Measurements from ENCODE around the gene COL9A2.

- TF ChIP-seq, protein P1, sequence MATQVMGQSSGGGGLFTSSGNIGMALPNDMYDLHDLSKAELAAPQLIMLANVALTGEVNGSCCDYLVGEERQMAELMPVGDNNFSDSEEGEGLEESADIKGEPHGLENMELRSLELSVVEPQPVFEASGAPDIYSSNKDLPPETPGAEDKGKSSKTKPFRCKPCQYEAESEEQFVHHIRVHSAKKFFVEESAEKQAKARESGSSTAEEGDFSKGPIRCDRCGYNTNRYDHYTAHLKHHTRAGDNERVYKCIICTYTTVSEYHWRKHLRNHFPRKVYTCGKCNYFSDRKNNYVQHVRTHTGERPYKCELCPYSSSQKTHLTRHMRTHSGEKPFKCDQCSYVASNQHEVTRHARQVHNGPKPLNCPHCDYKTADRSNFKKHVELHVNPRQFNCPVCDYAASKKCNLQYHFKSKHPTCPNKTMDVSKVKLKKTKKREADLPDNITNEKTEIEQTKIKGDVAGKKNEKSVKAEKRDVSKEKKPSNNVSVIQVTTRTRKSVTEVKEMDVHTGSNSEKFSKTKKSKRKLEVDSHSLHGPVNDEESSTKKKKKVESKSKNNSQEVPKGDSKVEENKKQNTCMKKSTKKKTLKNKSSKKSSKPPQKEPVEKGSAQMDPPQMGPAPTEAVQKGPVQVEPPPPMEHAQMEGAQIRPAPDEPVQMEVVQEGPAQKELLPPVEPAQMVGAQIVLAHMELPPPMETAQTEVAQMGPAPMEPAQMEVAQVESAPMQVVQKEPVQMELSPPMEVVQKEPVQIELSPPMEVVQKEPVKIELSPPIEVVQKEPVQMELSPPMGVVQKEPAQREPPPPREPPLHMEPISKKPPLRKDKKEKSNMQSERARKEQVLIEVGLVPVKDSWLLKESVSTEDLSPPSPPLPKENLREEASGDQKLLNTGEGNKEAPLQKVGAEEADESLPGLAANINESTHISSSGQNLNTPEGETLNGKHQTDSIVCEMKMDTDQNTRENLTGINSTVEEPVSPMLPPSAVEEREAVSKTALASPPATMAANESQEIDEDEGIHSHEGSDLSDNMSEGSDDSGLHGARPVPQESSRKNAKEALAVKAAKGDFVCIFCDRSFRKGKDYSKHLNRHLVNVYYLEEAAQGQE (IDR thresholded peaks at IDR 0.05) = no peak
- TF ChIP-seq, protein P2, sequence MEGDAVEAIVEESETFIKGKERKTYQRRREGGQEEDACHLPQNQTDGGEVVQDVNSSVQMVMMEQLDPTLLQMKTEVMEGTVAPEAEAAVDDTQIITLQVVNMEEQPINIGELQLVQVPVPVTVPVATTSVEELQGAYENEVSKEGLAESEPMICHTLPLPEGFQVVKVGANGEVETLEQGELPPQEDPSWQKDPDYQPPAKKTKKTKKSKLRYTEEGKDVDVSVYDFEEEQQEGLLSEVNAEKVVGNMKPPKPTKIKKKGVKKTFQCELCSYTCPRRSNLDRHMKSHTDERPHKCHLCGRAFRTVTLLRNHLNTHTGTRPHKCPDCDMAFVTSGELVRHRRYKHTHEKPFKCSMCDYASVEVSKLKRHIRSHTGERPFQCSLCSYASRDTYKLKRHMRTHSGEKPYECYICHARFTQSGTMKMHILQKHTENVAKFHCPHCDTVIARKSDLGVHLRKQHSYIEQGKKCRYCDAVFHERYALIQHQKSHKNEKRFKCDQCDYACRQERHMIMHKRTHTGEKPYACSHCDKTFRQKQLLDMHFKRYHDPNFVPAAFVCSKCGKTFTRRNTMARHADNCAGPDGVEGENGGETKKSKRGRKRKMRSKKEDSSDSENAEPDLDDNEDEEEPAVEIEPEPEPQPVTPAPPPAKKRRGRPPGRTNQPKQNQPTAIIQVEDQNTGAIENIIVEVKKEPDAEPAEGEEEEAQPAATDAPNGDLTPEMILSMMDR (IDR thresholded peaks at IDR 0.05; ENCODE audit: low read depth, low read length, missing input control) = no peak
- no peak for TF ChIP-seq TAF1 (conservative IDR thresholded peaks at IDR 0.05)
- no peak for TF ChIP-seq NR2F2 (IDR thresholded peaks at IDR 0.05)
- TF ChIP-seq YY1 (IDR thresholded peaks at IDR 0.05) = no peak
- TF ChIP-seq RAD21 (IDR thresholded peaks at IDR 0.05) = no peak
- no peak for TF ChIP-seq MAX (IDR thresholded peaks at IDR 0.05)
- TF ChIP-seq SP1 (IDR thresholded peaks at IDR 0.05) = no peak
- TF ChIP-seq, protein P3, sequence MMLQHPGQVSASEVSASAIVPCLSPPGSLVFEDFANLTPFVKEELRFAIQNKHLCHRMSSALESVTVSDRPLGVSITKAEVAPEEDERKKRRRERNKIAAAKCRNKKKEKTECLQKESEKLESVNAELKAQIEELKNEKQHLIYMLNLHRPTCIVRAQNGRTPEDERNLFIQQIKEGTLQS (IDR thresholded peaks at IDR 0.05) = no peak
- no peak for TF ChIP-seq GABPA (IDR thresholded peaks at IDR 0.05 in 1 of 2, conservative IDR thresholded peaks at IDR 0.05 in 1 of 2)
Measured at GRCh38 chr1:40301066-40301465, 16.0 kb downstream of the COL9A2 start.

Data from liver (tissue), 3 donors.